Activated gamma-delta T cell (primary cell): ENCODE measurements around the gene ZNF511.

Source experiments
- DNase-seq: peaks from one replicate; lab custom pipeline; 2025; lab: John Stamatoyannopoulos, UW

ZNF511 gene

DNA sequence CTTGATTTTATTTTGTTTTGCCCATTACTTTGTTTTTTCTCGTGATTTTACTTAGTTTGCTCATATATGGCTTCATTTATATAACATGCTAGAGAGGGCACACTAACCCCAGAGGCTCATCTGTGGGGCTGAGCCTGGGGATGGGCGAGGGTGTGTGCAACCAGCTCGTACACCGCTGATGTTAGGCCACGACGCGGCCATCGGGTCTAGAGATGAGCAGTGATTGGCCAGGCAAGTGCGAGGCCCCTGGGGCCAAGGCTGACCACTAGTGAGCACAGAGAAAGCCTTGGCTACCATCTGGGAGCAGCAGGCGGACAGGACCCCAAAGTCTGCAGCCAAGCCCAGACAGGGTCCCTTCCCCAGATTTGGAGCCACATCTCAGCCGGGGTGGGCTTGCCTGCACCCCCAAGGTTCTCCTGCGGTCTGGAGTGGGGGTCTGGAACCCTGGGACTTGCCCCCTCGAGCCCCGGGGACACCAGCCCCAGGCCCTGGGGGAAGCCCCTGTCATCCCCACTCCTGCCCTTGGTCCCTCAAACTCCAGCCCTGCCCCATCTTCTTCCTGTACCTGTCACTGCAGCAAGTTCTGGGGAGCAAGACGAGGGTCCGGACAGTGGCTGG is 45.4 kb downstream of the ZNF511 start:
- DNase-seq: no peak

GRCh38 chr10:133354672-133355240 is 46.0 kb downstream of the ZNF511 start:
- no peak for DNase-seq

DNA sequence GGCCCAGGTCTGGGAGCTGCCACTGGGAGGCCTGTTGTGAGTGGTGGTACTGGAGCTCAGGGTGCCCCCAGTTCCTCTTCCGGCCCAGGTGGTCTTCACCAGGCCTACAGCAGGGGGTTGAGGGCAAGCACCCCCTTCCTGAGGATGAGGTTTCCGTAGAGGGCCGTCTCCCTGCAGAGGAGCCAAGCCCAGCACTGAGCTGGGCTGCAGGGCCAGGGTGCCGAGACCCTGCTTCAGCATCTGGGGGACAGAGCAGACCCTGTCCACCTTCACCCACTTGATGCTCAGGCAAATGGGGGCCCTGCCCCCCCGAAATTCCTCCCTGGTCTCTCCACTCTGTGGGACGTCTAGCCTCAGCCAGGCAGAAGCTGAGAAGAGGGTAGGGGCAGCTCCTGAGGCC is 46.6 kb downstream of the ZNF511 start:
- DNase-seq: no peak

DNA sequence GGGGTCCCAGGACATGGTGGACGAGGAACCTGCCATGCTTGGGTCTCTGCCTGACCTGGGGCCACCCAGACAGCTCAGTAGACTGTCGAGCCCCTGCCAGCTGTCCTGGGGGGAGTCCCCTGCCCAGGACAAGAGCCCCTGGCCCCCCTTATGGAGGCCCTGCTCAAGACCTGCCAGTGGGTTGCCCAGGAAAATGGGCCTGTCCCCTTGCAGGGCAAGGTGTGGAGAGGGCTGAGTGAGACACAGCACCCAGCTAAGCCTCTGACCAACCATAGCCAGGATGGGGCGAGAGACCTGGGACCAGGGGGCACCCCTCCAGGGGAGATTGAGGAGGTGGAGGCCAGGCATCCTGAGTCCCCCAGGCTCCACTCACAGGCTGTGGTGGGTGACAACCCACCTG is 47.3 kb downstream of the ZNF511 start:
- no peak for DNase-seq

DNA sequence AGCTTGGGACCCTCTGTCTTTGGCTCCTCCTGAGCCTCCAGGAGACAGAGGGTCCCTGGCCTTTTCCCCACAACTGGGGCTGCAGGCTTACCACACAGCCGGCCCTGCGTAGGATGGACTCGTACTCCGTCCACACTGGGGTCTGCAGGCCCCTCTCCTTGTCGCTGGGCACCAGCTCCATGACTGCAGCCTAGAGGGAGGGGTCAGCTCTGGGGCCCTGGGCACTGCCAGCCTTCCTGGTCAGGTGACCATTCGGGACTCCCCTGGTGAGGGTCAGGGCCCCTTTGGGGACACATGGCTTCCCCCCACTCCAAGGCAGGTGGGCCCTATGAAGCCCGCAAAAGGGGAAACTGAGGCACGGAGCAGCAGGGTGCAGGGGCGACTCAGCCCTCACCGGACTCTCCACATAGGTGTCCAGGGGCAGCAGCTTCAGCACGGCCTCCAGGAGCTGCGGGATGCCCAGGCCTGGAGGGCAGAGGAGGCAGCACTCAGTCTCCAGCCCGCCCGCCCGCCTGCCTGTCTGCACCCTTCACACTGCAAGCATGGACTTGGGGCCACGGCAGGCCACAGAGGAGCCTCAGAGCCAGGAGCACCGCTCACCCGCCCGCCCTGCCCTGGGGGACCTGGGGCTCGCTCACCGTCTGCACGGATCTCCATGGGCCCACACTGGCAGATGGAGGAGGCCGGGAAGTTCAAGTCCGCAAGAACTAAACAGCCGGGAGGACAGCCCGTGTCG is 48.0 kb downstream of the ZNF511 start:
- no peak for DNase-seq

GRCh38 chr10:133357285-133358161 is 48.8 kb downstream of the ZNF511 start, which contains the start of gene FUOM:
Gene FUOM, minus strand, starts transcription at chr10:133358019. Its CDS starts 12 bp downstream, at chr10:133358007.
- peak; percentile 63 for DNase-seq

DNA sequence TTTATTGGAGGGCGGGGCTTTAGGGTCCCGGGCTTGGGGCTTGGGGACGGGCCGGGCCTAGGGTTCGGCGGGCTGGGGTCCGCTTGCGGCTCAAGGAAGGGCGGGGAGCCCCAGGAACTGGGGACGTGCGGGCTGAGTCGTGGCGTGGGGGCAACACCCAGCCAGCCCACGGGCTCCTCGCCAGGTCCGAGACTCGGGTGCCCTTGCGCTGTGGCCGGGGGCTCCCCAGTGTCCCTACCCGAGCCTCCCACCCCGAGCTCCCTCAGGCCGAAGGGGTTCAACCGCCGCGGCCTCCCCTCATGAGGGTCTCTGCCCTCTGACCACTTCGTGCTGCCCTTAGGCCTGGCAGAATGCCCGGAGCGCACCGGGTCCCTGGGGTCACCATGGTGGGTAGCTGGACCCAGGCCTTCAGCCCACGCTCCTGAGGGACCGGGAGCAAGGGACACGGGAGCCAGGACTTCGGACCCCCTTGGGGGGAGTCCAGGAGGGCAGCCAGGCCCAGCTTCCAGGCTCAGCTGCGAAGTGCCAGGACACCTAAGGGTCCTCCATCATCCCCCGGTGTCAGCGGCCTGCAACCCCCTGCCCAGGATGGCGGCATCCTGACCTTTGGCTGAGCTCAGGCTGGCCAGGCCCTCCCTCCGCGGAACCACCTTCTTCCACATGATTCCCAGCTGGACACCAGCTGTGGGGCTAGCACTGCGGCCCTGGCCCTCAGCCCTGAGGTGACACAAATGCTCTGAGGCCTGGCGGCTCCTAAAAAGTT is 49.6 kb downstream of the ZNF511 start:
- DNase-seq: no peak

- DNase-seq: no peak
These were observed 50.2 kb downstream of the ZNF511 start for GRCh38 chr10:133358925-133359310.

GRCh38 chr10:133359554-133359971 is 50.8 kb downstream of the ZNF511 start:
- DNase-seq: no peak

- no peak for DNase-seq
These were observed 51.4 kb downstream of the ZNF511 start for GRCh38 chr10:133359972-133360610.

GRCh38 chr10:133361227-133361626 is 52.5 kb downstream of the ZNF511 start:
- DNase-seq: no peak

- DNase-seq: no peak
These were observed 53.2 kb downstream of the ZNF511 start for GRCh38 chr10:133361773-133362441.
